Stomach (tissue), 9 donors: ENCODE data around the gene TAC3. TPM values are rescaled to one million over a fixed set of nuclear protein-coding genes. Genes with fewer than 3 reads are reported as not detected.

Source experiments
- DNase-seq, 2 donors: peaks; one replicate each; pipeline versions ENCODE4 v3.0.0 to v3.0.0-alpha.2; 2013 to 2019
- H3K27ac ChIP-seq, 5 donors: fragments of 200-600 bp in 4 of 5; sonication (generic) in 4 of 5; one replicate each; pipeline ENCODE4 v1.5.1; 2013 to 2019; ENCODE audit warnings: mild to moderate bottlenecking in 1 of 5, moderate library complexity in 1 of 5
- H3K27me3 ChIP-seq, 3 donors: fragments of 200-600 bp; sonication (generic); one replicate each; pipeline ENCODE4 v1.5.1; 2017 to 2019; ENCODE audit warnings: mixed run types in 1 of 3
- H3K36me3 ChIP-seq, 4 donors: fragments of 200-600 bp; sonication (generic); 1 replicate in 3 of 4; 2 replicates in 1 of 4; pipeline ENCODE4 v1.5.1; 2016 to 2019
- H3K4me1 ChIP-seq, 4 donors: fragments of 200-600 bp; sonication (generic); one replicate each; pipeline ENCODE4 v1.5.1; 2016 to 2019
- H3K4me3 ChIP-seq, 4 donors: fragments of 200-600 bp; sonication (generic) in 3 of 4; one replicate each; pipeline ENCODE4 v1.5.1; 2016 to 2019; ENCODE audit warnings: mild to moderate bottlenecking in 1 of 4
- H3K9me3 ChIP-seq, 4 donors: fragments of 200-600 bp; sonication (generic); one replicate each; pipeline ENCODE4 v1.5.1; 2016 to 2019
- CTCF ChIP-seq, 7 experiments: fragments of 450-650 bp in 4 of 7; fragments of 200-600 bp in 3 of 7; sonication (generic) in 3 of 7; IDR thresholded peaks; one replicate each; pipeline ENCODE4 v1.5.1; 2016 to 2019; ENCODE audit warnings: antibody characterized with exemption in 7 of 7, control low read depth in 2 of 7, mild to moderate bottlenecking in 1 of 7
- EP300 ChIP-seq: sonication (generic); formaldehyde crosslinking; IDR thresholded peaks from one replicate; pipeline ENCODE4 v1.6.1; 2017; ENCODE audit warnings: antibody characterized with exemption
- POLR2A ChIP-seq, 4 donors: fragments of 450-650 bp; IDR thresholded peaks; one replicate each; pipeline ENCODE4 v1.6.1; 2016; ENCODE audit warnings: antibody characterized with exemption in 4 of 4, control low read depth in 2 of 4, mild to moderate bottlenecking in 1 of 4, moderate library complexity in 1 of 4
- POLR2AphosphoS5 ChIP-seq, 3 donors: sonication (generic); formaldehyde crosslinking; IDR thresholded peaks; one replicate each; pipeline ENCODE4 v1.6.1; 2016; ENCODE audit warnings: antibody characterized with exemption in 3 of 3
- WGBS, 5 donors: extraction: QIAGEN DNeasy Blood & Tissue Kit in 3 of 5; methylation state at CpG; one replicate each; pipeline versions ENCODE4 v1.1.5 to v1.1.7; 2013 to 2018; 5-methylcytosine and 5-hydroxymethylcytosine counted together
- intact Hi-C: fragments of 100-400 bp; cut with DNase I; formaldehyde crosslinking; loops from one replicate; pipeline ENCODE4 v1.15.1; 2023; ENCODE audit warnings: low total_unique reads
- polyA plus RNA-seq, 3 donors: library from polyadenylated mRNA; stranded (reverse); fragments of 200-250 nt; gene quantifications; one replicate each; pipeline ENCODE4 v1.2.3, GENCODE V29; 2013
- total RNA-seq, 5 donors: library from RNA; depleted of rRNA; stranded (reverse); fragments of >200 nt; gene quantifications; one replicate each; pipeline versions ENCODE4 v1.1.0 to v1.2.3, GENCODE V29; 2014 to 2016
- donor health status: healthy with polysubstance abuse.
- donor health status: Bipolar disorder and iron deficiency.
- donor health status: healthy.

TAC3 gene
- total and polyA plus RNA-seq, 8 donors, result 0.62 to 19.8 (median 2.0) TPM; not detected in 3

- H3K27ac ChIP-seq, result no peak overlapping the region
Measured at GRCh38 chr12:57046947-57047890, 30.9 kb upstream of the TAC3 start.

GRCh38 chr12:57046086-57046791, 29.9 kb upstream of the TAC3 start:
- H3K36me3 ChIP-seq, result peaks cover 0 to 5% (median 0%) of the 10 kb centered on the region in 4 donors

More at GRCh38 chr12:57046947-57047890, 30.9 kb upstream of the TAC3 start:
- TF ChIP-seq EP300, result no peak
- Histone ChIP-seq H3K9me3 (no peaks in the 10 kb centered on the region), H3K4me3 (no peak overlapping the region), H3K27me3 (peaks cover 0 to 8% (median 0%) of the 10 kb centered on the region in 3 donors), H3K4me1 (peaks cover 0 to 34% (median 5%) of the 10 kb centered on the region in 4 donors), H3K36me3 (peaks cover 0 to 5% (median 0%) of the 10 kb centered on the region in 4 donors)
- intact Hi-C loops, result no loop called here
- 67 to 78% (median 76%) methylated on average over 10 of the region's 10 CpGs for WGBS, 5 donors
- DNase-seq, result no peak

DNA sequence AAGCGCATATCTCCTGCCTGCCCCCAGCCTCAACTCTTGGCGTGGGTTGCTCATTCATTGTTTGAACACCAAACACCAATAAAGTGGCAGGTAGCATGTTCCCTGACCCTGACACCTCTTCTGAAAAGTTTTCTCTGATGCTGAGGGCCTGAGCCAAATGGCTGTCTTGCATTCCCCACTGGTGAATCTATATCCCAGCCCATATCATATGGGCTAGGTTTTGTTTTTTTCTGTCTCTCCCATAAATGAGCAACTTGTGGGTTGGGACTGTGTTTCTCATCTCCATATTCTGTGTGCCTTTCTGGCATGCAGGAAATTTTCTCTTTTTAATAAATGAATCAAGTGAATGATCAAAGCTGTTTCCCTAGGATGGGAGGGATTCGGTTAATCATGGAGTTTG, 28.6 kb upstream of the TAC3 start:
- intact Hi-C loops, result no loop called here
- no peak overlapping the region for H3K4me3 ChIP-seq
- peaks cover 0 to 8% (median 0%) of the 10 kb centered on the region in 3 donors for H3K27me3 ChIP-seq
- TF ChIP-seq CTCF (IDR thresholded peaks at IDR 0.05) (no peak), EP300 (no peak), POLR2AphosphoS5 (IDR thresholded peaks at IDR 0.05) (no peak), POLR2A (IDR thresholded peaks at IDR 0.05) (no peak)
- H3K9me3 ChIP-seq, result no peaks in the 10 kb centered on the region
- DNase-seq, result no peak
- peaks cover 0 to 5% (median 0%) of the 10 kb centered on the region in 4 donors for H3K36me3 ChIP-seq
- WGBS, 5 donors, result 81 to 97% (median 92%) methylated on average over 3 of the region's 3 CpGs
- no peak overlapping the region for H3K27ac ChIP-seq
- peaks cover 0 to 29% (median 5%) of the 10 kb centered on the region in 4 donors for H3K4me1 ChIP-seq

More at GRCh38 chr12:57046086-57046791, 29.9 kb upstream of the TAC3 start:
- Histone ChIP-seq H3K27ac (no peak overlapping the region), H3K27me3 (peaks cover 0 to 8% (median 0%) of the 10 kb centered on the region in 3 donors), H3K4me3 (no peak overlapping the region), H3K4me1 (peaks cover 0 to 34% (median 5%) of the 10 kb centered on the region in 4 donors), H3K9me3 (no peaks in the 10 kb centered on the region)
- intact Hi-C loops, result no loop called here
- TF ChIP-seq POLR2AphosphoS5 (IDR thresholded peaks at IDR 0.05), result no peak
- TF ChIP-seq EP300, result no peak
- no peak for TF ChIP-seq CTCF (IDR thresholded peaks at IDR 0.05)
- no peak for TF ChIP-seq POLR2A (IDR thresholded peaks at IDR 0.05)
- DNase-seq, result no peak
- 76 to 84% (median 77%) methylated on average over 6 of the region's 6 CpGs for WGBS, 5 donors

DNA sequence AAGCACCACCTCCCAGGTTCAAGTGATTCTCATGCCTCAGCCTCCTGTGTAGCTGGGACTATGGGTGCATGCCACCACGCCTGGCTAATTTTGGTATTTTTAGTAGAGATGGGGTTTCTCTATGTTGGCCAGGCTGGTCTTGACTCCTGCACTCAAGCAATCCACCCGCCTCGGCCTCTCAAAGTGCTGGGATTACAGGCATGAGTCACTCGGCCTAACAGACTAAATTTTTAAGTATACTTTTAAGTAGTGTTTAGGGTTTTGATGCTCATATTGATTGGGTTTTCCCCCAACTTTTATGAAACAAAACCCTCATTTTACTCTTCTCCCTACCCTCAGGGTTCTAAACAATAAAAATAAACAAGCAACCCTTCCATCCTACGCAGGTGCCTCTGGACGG, 28.1 kb upstream of the TAC3 start:
- no peak overlapping the region for H3K4me3 ChIP-seq
- H3K27ac ChIP-seq, result no peak overlapping the region
- intact Hi-C loops, result no loop called here
- H3K36me3 ChIP-seq, result peaks cover 0 to 5% (median 0%) of the 10 kb centered on the region in 4 donors
- DNase-seq, result no peak
- TF ChIP-seq EP300, result no peak
- TF ChIP-seq POLR2A (IDR thresholded peaks at IDR 0.05), result no peak
- 86 to 93% (median 89%) methylated on average over 6 of the region's 6 CpGs for WGBS, 5 donors
- H3K27me3 ChIP-seq, result peaks cover 0 to 8% (median 0%) of the 10 kb centered on the region in 3 donors
- no peaks in the 10 kb centered on the region for H3K9me3 ChIP-seq
- H3K4me1 ChIP-seq, result peaks cover 0 to 24% (median 5%) of the 10 kb centered on the region in 4 donors

DNA sequence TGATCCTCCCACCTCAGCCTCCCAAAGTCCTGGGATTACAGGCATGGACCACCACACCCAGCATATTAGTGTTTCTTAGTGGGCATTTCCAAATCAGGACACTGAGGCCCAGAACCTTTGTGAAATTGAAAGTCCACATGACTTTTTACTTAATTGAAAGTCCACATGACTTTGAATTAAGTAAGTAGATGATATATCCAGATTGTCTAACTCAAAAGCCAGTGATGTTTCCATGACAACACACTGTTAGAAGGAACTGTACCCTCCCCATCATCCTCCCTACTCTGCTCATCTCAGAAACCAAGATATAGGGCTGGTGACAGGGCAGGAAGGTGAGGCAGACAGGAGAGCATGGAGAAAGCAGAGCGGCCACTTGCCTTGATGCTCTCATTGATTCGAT, 26.4 kb upstream of the TAC3 start:
- 88 to 100% (median 97%) methylated on average over 2 of the region's 2 CpGs for WGBS, 5 donors
- TF ChIP-seq POLR2A (IDR thresholded peaks at IDR 0.05) (no peak), CTCF (IDR thresholded peaks at IDR 0.05) (no peak), EP300 (no peak), POLR2AphosphoS5 (IDR thresholded peaks at IDR 0.05) (no peak)
- no peak for DNase-seq
- Histone ChIP-seq H3K27me3 (peaks cover 0 to 8% (median 0%) of the 10 kb centered on the region in 3 donors), H3K36me3 (peaks cover 0 to 7% (median 0%) of the 10 kb centered on the region in 4 donors), H3K27ac (no peak overlapping the region), H3K9me3 (no peaks in the 10 kb centered on the region), H3K4me3 (no peak overlapping the region), H3K4me1 (peaks cover 0 to 7% (median under 1%) of the 10 kb centered on the region in 4 donors)
- intact Hi-C loops, result no loop called here
